Measurements from ENCODE around the gene PRKAA1.
"Not testable (repeated sequence)": the region's sequence is repeated elsewhere in the genome, so short reads cannot be mapped to it uniquely, and the experiment has no call there.

GRCh38 chr5:40794340-40794739 is 3.8 kb downstream of the PRKAA1 start:
- TF ChIP-seq POLR2A, POLR2AphosphoS5, TAF1, SPI1, POU2F2 (IDR thresholded peaks at IDR 0.05; ENCODE audit: low read depth, low read length): not testable (repeated sequence)
